B cell (primary cell): Measurements from ENCODE around the gene NRG4. TPM values are rescaled to one million over a fixed set of nuclear protein-coding genes. Genes with fewer than 3 reads are reported as not detected.
"Not testable (repeated sequence)": the region's sequence is repeated elsewhere in the genome, so short reads cannot be mapped to it uniquely, and the experiment has no call there.

ENCODE experiments used
- ATAC-seq: fragments of 200-7000 bp; cut with Tn5 transposase; one replicate; pipeline ENCODE4 v1.10.0; 2021; ENCODE audit warnings: low read depth, mild to moderate bottlenecking, moderate number of reproducible peaks, moderate library complexity
- CTCF ChIA-PET: fragments of 350-600 bp; sonication (Branson Sonifier 250); formaldehyde crosslinking; loops from one replicate; lab custom pipeline; 2021; ENCODE audit warnings: antibody characterized with exemption, inconsistent platforms; lab: Charles Lee
- POLR2A ChIA-PET: fragments of 350-600 bp; sonication (Branson Sonifier 250); formaldehyde crosslinking; loops from one replicate; lab custom pipeline; 2021; ENCODE audit warnings: antibody characterized with exemption; lab: Charles Lee
- DNase-seq: peaks from one replicate; pipeline ENCODE4 v3.0.0; 2013
- H2AFZ ChIP-seq: 2 replicates; pipeline ENCODE4 v1.6.1; 2012; ENCODE audit warnings: mild to moderate bottlenecking, low read depth, low read length; ENCODE audit not compliant: insufficient read depth, poor library complexity, severe bottlenecking
- H3K27ac ChIP-seq, 2 donors: 1 replicate in 1 of 2; 2 replicates in 1 of 2; pipeline ENCODE4 v1.5.1; 2012 to 2013; ENCODE audit warnings: low read length in 2 of 2, mild to moderate bottlenecking in 2 of 2, moderate library complexity in 1 of 2
- H3K27me3 ChIP-seq, 4 experiments: fragments of 200-600 bp in 1 of 4; sonication (generic) in 1 of 4; replicated peaks in 1 of 4; 1 replicate in 2 of 4; 2 replicates in 2 of 4; pipeline versions ENCODE4 v1.6.1 to v1.7.0; 2013 to 2016; ENCODE audit warnings: low read length in 3 of 4, mild to moderate bottlenecking in 2 of 4, mixed read lengths in 1 of 4, moderate library complexity in 1 of 4; ENCODE audit not compliant: insufficient read depth in 4 of 4, control insufficient read depth in 3 of 4; ENCODE audit errors: control extremely low read depth in 1 of 4
- H3K36me3 ChIP-seq, 2 experiments: replicated peaks in 1 of 2; 1 replicate in 1 of 2; 2 replicates in 1 of 2; pipeline versions ENCODE4 v1.6.1 to v1.7.1; 2013; ENCODE audit warnings: low read length in 1 of 2; ENCODE audit not compliant: insufficient read depth in 2 of 2, control insufficient read depth in 1 of 2; ENCODE audit errors: control extremely low read depth in 1 of 2, extremely low read depth in 1 of 2
- H3K4me1 ChIP-seq, 2 donors: fragments of 200-600 bp in 1 of 2; sonication (generic) in 1 of 2; 1 replicate in 1 of 2; 2 replicates in 1 of 2; pipeline versions ENCODE4 v1.5.1 to v1.6.1; 2013 to 2017; ENCODE audit warnings: low read length in 2 of 2; ENCODE audit not compliant: control insufficient read depth in 2 of 2, insufficient read depth in 2 of 2
- H3K4me2 ChIP-seq: replicated peaks from 2 replicates; pipeline ENCODE3; 2012; ENCODE audit warnings: mild to moderate bottlenecking, low read depth, low read length; ENCODE audit not compliant: poor library complexity, severe bottlenecking
- H3K4me3 ChIP-seq, 5 experiments: fragments of 200-600 bp in 1 of 5; sonication (generic) in 1 of 5; 1 replicate in 3 of 5; 2 replicates in 2 of 5; pipeline versions ENCODE4 v1.5.1 to v1.7.0; 2011 to 2016; ENCODE audit warnings: low read length in 4 of 5, mild to moderate bottlenecking in 4 of 5, low read depth in 2 of 5, control low read depth in 1 of 5, moderate library complexity in 1 of 5; ENCODE audit not compliant: insufficient read depth in 1 of 5; ENCODE audit errors: control extremely low read depth in 1 of 5, extremely low read depth in 1 of 5
- H3K79me2 ChIP-seq: fragments of 200-600 bp; sonication (generic); one replicate; pipeline ENCODE4 v1.6.0; 2016; ENCODE audit warnings: low read length; ENCODE audit not compliant: control insufficient read depth, insufficient read depth
- H3K9ac ChIP-seq: fragments of 200-600 bp; sonication (generic); 2 replicates; pipeline ENCODE4 v1.6.1; 2017; ENCODE audit warnings: mild to moderate bottlenecking, low read length, moderate library complexity
- H3K9me3 ChIP-seq, 3 donors: one replicate each; pipeline versions ENCODE4 v1.6.1 to v1.7.1; 2013; ENCODE audit warnings: low read length in 2 of 3; ENCODE audit not compliant: control insufficient read depth in 2 of 3, insufficient read depth in 1 of 3; ENCODE audit errors: control extremely low read depth in 1 of 3
- H4K20me1 ChIP-seq: 2 replicates; pipeline ENCODE4 v1.6.0; 2012; ENCODE audit warnings: mild to moderate bottlenecking, low read length; ENCODE audit not compliant: insufficient read depth, control insufficient read depth, poor library complexity, severe bottlenecking
- H3K27ac Mint-ChIP-seq: one replicate; pipeline ENCODE4 v1.8.0; 2021; ENCODE audit warnings: mixed read lengths
- H3K27me3 Mint-ChIP-seq: one replicate; pipeline ENCODE4 v1.8.0; 2021; ENCODE audit warnings: mixed read lengths
- H3K4me1 Mint-ChIP-seq: one replicate; pipeline ENCODE4 v1.8.0; 2021; ENCODE audit warnings: mixed read lengths
- H3K4me3 Mint-ChIP-seq: one replicate; pipeline ENCODE4 v1.8.0; 2021; ENCODE audit warnings: mixed read lengths
- H3K9me3 Mint-ChIP-seq: one replicate; pipeline ENCODE4 v1.8.0; 2022; ENCODE audit warnings: mixed read lengths; ENCODE audit not compliant: insufficient read depth
- EZH2 ChIP-seq: IDR thresholded peaks from 2 replicates; pipeline ENCODE4 v1.6.1; 2012; ENCODE audit warnings: borderline replicate concordance, low read depth, mild to moderate bottlenecking, moderate library complexity, low read length; ENCODE audit not compliant: insufficient read depth, poor library complexity, severe bottlenecking
- WGBS: methylation state at CpG from one replicate; pipeline ENCODE4 v1.1.5; 2013; ENCODE audit warnings: missing lambda C conversion rate; ENCODE audit not compliant: insufficient coverage; 5-methylcytosine and 5-hydroxymethylcytosine counted together
- intact Hi-C: fragments of 100-400 bp; cut with micrococcal nuclease; formaldehyde crosslinking; loops from one replicate; pipeline ENCODE4 v1.10.0; 2022
- polyA plus RNA-seq: library from polyadenylated mRNA; depleted of rRNA; stranded (reverse); fragments of >200 nt; gene quantifications from 2 replicates; pipeline ENCODE4 v1.2.3, GENCODE V29; 2012
- total RNA-seq, 2 donors: library from RNA; stranded (reverse); fragments of 120-200 nt in 1 of 2; gene quantifications; 1 replicate in 1 of 2; 2 replicates in 1 of 2; pipeline versions ENCODE4 v1.2.3 to v1.2.4, GENCODE V29; 2013 to 2022
- TF ChIP-seq, protein P1 (sequence below): fragments of 200-600 bp; IDR thresholded peaks from one replicate; pipeline ENCODE4 v1.8.0; 2022; ENCODE audit warnings: antibody characterized with exemption, mild to moderate bottlenecking

Gene NRG4
- total and polyA plus RNA-seq, 2 donors (not counting 1 experiment from before 2014, with no cell fraction given) = 0.37 TPM; not detected in 1

- POLR2A ChIA-PET = no interaction called here
Observed at GRCh38 chr15:75985971-75986370, 26.3 kb downstream of the NRG4 start.

GRCh38 chr15:75984706-75985105, 27.5 kb downstream of the NRG4 start:
- H3K4me3 Mint-ChIP-seq, H3K27me3 ChIP-seq, H3K79me2 ChIP-seq, H3K9me3 ChIP-seq, H4K20me1 ChIP-seq, H3K36me3 ChIP-seq, POLR2A ChIA-PET, H2AFZ ChIP-seq, intact Hi-C loops, CTCF ChIA-PET, DNase-seq, H3K4me1 ChIP-seq, H3K4me3 ChIP-seq, H3K9ac ChIP-seq, H3K9me3 Mint-ChIP-seq, H3K27ac ChIP-seq, ATAC-seq, H3K27ac Mint-ChIP-seq, H3K4me2 ChIP-seq, H3K4me1 Mint-ChIP-seq: not testable (repeated sequence)
- no CpG with 5 or more reads among the region's 3 CpGs for WGBS
- H3K27me3 Mint-ChIP-seq = peaks cover 13% of the 10 kb centered on the region

More at GRCh38 chr15:75985971-75986370, 26.3 kb downstream of the NRG4 start:
- no peak overlapping the region for H3K4me2 ChIP-seq
- Mint-ChIP-seq H3K27ac (no peak overlapping the region), H3K9me3 (no peaks in the 10 kb centered on the region), H3K4me3 (no peak overlapping the region), H3K4me1 (no peaks in the 10 kb centered on the region), H3K27me3 (peaks cover 6% of the 10 kb centered on the region)
- H4K20me1 ChIP-seq = no peaks in the 10 kb centered on the region
- DNase-seq (no peak), ATAC-seq (no peak)
- intact Hi-C loops = no loop called here
- H3K27ac ChIP-seq = no peak overlapping the region
- H3K4me3 ChIP-seq = no peak overlapping the region
- no peaks in the 10 kb centered on the region for H3K36me3 ChIP-seq
- H3K79me2 ChIP-seq = no peaks in the 10 kb centered on the region
- H3K9me3 ChIP-seq = no peaks in the 10 kb centered on the region
- CTCF ChIA-PET = no interaction called here
- no peaks in the 10 kb centered on the region for H3K4me1 ChIP-seq
- TF ChIP-seq, protein P1, sequence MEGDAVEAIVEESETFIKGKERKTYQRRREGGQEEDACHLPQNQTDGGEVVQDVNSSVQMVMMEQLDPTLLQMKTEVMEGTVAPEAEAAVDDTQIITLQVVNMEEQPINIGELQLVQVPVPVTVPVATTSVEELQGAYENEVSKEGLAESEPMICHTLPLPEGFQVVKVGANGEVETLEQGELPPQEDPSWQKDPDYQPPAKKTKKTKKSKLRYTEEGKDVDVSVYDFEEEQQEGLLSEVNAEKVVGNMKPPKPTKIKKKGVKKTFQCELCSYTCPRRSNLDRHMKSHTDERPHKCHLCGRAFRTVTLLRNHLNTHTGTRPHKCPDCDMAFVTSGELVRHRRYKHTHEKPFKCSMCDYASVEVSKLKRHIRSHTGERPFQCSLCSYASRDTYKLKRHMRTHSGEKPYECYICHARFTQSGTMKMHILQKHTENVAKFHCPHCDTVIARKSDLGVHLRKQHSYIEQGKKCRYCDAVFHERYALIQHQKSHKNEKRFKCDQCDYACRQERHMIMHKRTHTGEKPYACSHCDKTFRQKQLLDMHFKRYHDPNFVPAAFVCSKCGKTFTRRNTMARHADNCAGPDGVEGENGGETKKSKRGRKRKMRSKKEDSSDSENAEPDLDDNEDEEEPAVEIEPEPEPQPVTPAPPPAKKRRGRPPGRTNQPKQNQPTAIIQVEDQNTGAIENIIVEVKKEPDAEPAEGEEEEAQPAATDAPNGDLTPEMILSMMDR = no peak
- TF ChIP-seq EZH2 = no peak
- H3K27me3 ChIP-seq = no peaks in the 10 kb centered on the region
- WGBS = 100% methylated on average over 1 of the region's 1 CpG
- no peak overlapping the region for H2AFZ ChIP-seq
- no peak overlapping the region for H3K9ac ChIP-seq
